ENCODE data around the gene TAC4.

Gene TAC4

DNA sequence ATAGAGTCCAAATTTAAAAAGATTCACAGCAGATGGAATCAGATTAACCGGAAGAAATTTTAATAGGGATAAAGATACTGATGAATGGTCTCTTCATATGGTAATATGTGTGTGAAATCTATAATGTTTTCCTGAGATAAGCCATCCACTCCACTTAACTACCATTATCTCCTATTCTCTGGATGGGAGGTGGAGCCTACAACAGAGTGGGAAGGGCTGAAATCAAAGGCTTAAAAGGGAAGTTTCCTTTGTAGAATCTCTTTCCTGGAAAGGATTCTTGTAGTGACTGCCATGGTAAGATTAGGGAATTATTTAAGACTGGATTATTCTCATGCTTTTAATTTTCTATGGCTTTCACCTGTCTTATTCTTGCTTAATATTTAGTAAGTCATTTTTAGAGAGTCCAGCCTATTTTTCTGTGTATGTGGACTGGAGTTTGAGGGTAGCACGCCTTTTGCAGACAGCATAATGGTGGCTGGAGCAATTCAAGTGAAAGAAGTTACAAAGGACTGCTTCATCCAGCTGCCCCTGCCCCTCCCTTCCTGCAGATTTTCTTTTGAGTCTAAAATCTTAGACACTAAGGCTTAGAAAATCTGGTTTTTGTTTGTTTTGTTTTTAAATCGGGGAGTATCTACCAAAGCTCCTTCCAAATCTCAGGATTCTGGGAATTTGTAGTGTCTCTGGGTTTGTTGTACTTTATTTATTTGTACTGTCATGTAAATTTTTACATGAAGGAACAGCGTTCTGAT is 32.9 kb downstream of the TAC4 start:
- no peak overlapping the region for H3K27ac ChIP-seq (ENCODE audit: poor library complexity, severe bottlenecking)
- DNase-seq (ENCODE audit: low spot score) = no peak
- no peak for ATAC-seq (ENCODE audit: low read depth)

DNA sequence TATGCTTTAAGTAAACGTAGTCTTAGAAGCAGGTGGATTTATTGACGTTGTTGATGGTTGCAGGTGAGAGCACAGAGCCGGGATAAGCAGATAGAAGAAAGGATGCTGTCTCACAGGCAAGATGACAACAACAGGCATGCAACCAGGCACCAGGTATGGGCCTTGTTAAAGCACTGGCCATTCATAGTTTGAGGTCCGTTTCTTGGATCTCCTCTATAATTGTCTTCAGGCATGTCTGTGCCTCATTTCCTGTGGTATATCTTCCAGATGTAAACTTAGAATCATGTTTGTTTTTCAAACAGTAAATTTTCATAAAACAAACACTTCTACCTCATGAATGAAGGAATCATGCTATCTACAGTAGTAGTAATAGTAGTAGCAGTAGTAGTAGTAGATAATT is 38.8 kb downstream of the TAC4 start:
- no peak for ATAC-seq (ENCODE audit: low read depth)
- H3K9me3 ChIP-seq (ENCODE audit: severe bottlenecking) = no peaks in the 10 kb centered on the region
- no peak overlapping the region for H3K27ac ChIP-seq (ENCODE audit: poor library complexity, severe bottlenecking)
- no peak overlapping the region for H3K4me3 ChIP-seq (ENCODE audit: severe bottlenecking)
- no peaks in the 10 kb centered on the region for H3K27me3 ChIP-seq (ENCODE audit: insufficient read depth, poor library complexity, severe bottlenecking)
- TF ChIP-seq, protein P1, sequence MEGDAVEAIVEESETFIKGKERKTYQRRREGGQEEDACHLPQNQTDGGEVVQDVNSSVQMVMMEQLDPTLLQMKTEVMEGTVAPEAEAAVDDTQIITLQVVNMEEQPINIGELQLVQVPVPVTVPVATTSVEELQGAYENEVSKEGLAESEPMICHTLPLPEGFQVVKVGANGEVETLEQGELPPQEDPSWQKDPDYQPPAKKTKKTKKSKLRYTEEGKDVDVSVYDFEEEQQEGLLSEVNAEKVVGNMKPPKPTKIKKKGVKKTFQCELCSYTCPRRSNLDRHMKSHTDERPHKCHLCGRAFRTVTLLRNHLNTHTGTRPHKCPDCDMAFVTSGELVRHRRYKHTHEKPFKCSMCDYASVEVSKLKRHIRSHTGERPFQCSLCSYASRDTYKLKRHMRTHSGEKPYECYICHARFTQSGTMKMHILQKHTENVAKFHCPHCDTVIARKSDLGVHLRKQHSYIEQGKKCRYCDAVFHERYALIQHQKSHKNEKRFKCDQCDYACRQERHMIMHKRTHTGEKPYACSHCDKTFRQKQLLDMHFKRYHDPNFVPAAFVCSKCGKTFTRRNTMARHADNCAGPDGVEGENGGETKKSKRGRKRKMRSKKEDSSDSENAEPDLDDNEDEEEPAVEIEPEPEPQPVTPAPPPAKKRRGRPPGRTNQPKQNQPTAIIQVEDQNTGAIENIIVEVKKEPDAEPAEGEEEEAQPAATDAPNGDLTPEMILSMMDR (IDR thresholded peaks at IDR 0.05; ENCODE audit: poor library complexity, severe bottlenecking) = no peak
- H3K4me1 ChIP-seq (ENCODE audit: insufficient read depth, poor library complexity, severe bottlenecking) = no peaks in the 10 kb centered on the region
- DNase-seq (ENCODE audit: low spot score) = no peak
- H3K36me3 ChIP-seq (ENCODE audit: low read depth) = peaks cover 89% of the 10 kb centered on the region

More for the DNA sequence above, 32.9 kb downstream of the TAC4 start:
- TF ChIP-seq, protein P1 (IDR thresholded peaks at IDR 0.05; ENCODE audit: poor library complexity, severe bottlenecking) = no peak
- H3K4me3 ChIP-seq (ENCODE audit: severe bottlenecking) = no peak overlapping the region
- H3K36me3 ChIP-seq (ENCODE audit: low read depth) = peaks cover 90% of the 10 kb centered on the region
- no peaks in the 10 kb centered on the region for H3K27me3 ChIP-seq (ENCODE audit: insufficient read depth, poor library complexity, severe bottlenecking)
- H3K4me1 ChIP-seq (ENCODE audit: insufficient read depth, poor library complexity, severe bottlenecking) = peaks cover 14% of the 10 kb centered on the region
- H3K9me3 ChIP-seq (ENCODE audit: severe bottlenecking) = no peaks in the 10 kb centered on the region

DNA sequence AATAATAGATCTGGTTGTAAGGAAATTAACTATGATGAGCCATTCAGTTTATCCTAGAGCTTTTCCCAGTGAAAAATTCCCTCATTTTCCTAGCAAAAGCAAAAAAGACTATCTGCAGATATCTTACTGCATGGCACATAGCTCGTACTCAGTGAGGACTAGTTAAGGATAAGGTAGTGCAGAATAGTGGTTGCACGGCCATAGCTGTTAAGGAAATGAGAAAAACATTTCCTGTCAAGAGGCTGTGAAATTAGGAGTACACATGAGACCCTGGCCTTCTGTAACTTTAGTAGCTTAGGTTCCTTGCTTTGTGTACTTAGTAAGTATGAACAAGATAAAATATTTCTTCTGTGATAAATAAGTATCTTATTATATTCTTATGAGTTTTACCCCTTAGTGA is 49.1 kb downstream of the TAC4 start:
- DNase-seq (ENCODE audit: low spot score) (no peak), ATAC-seq (ENCODE audit: low read depth) (no peak)
- no peak overlapping the region for H3K4me3 ChIP-seq (ENCODE audit: severe bottlenecking)
- no peak overlapping the region for H3K27ac ChIP-seq (ENCODE audit: poor library complexity, severe bottlenecking)
- H3K36me3 ChIP-seq (ENCODE audit: low read depth) = peaks cover 89% of the 10 kb centered on the region
- H3K4me1 ChIP-seq (ENCODE audit: insufficient read depth, poor library complexity, severe bottlenecking) = no peaks in the 10 kb centered on the region
- no peaks in the 10 kb centered on the region for H3K27me3 ChIP-seq (ENCODE audit: insufficient read depth, poor library complexity, severe bottlenecking)
- no peaks in the 10 kb centered on the region for H3K9me3 ChIP-seq (ENCODE audit: severe bottlenecking)
- TF ChIP-seq, protein P1 (IDR thresholded peaks at IDR 0.05; ENCODE audit: poor library complexity, severe bottlenecking) = no peak

DNA sequence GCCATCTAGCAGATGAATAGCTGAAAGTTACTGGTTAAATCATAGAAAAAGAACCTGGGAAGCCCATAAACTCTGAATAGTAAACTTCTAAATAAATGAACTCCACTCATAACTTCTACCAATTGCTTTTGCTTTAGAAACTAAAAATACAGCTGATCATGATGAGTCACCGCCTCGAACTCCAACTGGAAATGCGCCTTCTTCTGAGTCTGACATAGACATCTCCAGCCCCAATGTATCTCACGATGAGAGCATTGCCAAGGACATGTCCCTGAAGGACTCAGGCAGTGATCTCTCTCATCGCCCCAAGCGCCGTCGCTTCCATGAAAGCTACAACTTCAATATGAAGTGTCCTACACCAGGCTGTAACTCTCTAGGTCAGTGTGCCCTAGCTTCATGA is 49.7 kb downstream of the TAC4 start:
- H3K27ac ChIP-seq (ENCODE audit: poor library complexity, severe bottlenecking) = no peak overlapping the region
- H3K9me3 ChIP-seq (ENCODE audit: severe bottlenecking) = no peaks in the 10 kb centered on the region
- no peak for DNase-seq (ENCODE audit: low spot score)
- H3K36me3 ChIP-seq (ENCODE audit: low read depth) = peaks cover 88% of the 10 kb centered on the region
- H3K4me1 ChIP-seq (ENCODE audit: insufficient read depth, poor library complexity, severe bottlenecking) = no peaks in the 10 kb centered on the region
- no peak overlapping the region for H3K4me3 ChIP-seq (ENCODE audit: severe bottlenecking)
- no peak for ATAC-seq (ENCODE audit: low read depth)
- TF ChIP-seq, protein P1 (IDR thresholded peaks at IDR 0.05; ENCODE audit: poor library complexity, severe bottlenecking) = no peak
- no peaks in the 10 kb centered on the region for H3K27me3 ChIP-seq (ENCODE audit: insufficient read depth, poor library complexity, severe bottlenecking)

DNA sequence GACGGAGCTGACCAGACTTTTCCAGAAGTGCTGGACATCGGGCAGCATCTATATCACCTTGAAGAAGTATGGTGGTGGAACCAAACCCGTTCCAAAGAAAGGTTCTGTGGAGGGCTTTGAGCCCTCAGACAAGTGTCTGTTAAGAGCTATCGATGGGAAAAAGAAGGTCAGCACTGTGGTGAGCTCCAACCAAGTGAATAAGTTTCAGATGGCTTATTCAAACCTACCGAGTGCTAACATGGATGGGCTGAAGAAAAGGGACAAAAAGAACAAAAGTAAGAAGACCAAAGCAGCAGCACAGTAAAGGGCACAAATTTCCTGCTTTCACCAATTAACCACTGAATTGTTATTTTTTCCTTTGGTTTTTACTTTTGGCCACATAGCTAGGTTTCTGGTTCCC is 52.5 kb downstream of the TAC4 start:
- Histone ChIP-seq H3K4me1 (ENCODE audit: insufficient read depth, poor library complexity, severe bottlenecking) (no peaks in the 10 kb centered on the region), H3K4me3 (ENCODE audit: severe bottlenecking) (no peak overlapping the region), H3K27ac (ENCODE audit: poor library complexity, severe bottlenecking) (no peak overlapping the region), H3K9me3 (ENCODE audit: severe bottlenecking) (no peaks in the 10 kb centered on the region), H3K36me3 (ENCODE audit: low read depth) (peaks cover 92% of the 10 kb centered on the region), H3K27me3 (ENCODE audit: insufficient read depth, poor library complexity, severe bottlenecking) (no peaks in the 10 kb centered on the region)
- DNase-seq (ENCODE audit: low spot score) = no peak
- TF ChIP-seq, protein P1 (IDR thresholded peaks at IDR 0.05; ENCODE audit: poor library complexity, severe bottlenecking) = no peak
- ATAC-seq (ENCODE audit: low read depth) = no peak

Measured in RWPE2 (cell line).